ENCODE measurements around the gene ZNF579. TPM values are rescaled to one million over a fixed set of nuclear protein-coding genes. Genes with fewer than 3 reads are reported as not detected.

The ZNF579 gene
- total RNA-seq, 4 donors from 2014 or later: 4.2 to 11.1 (median 8.1) TPM

DNA sequence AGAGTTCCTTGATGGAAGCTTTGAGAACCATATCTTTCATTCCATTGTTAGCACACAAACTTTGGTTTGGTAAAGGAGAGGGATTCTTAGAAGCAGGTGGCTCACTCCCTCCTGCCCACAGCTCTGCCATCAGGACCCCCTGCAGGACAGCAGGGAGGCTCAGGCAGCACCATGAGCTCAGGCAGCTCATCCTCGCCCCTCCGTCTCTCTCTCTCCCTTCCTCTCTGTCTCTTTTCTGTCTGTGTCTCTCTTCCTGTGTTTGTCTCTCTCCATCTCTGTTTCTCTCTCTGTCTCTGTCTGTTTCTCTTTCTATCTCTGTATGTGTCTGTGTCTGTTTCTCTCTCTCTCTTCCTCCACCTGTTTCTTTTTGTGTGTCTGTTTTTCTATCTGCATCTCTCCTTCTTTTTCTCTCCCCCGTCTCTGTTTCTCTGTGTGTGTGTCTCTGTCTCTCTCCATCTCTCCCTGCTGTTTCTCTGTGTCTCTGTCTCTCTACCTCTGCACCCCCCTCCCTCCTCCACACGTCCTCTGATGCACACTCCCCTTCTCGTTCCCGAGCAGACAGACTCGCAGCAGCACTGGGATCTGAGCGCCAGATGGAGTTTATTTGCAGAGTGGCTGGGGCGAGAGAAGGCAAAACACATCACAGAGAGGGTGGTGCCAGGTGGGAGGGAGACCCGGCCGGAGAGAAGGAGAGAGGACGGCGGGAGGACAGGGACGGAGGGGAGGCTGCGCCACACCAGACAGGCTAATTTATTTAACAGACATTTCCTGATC lies 52.4 kb downstream of the ZNF579 start:
- intact Hi-C loops (cut with DNase I): no loop called here

DNA sequence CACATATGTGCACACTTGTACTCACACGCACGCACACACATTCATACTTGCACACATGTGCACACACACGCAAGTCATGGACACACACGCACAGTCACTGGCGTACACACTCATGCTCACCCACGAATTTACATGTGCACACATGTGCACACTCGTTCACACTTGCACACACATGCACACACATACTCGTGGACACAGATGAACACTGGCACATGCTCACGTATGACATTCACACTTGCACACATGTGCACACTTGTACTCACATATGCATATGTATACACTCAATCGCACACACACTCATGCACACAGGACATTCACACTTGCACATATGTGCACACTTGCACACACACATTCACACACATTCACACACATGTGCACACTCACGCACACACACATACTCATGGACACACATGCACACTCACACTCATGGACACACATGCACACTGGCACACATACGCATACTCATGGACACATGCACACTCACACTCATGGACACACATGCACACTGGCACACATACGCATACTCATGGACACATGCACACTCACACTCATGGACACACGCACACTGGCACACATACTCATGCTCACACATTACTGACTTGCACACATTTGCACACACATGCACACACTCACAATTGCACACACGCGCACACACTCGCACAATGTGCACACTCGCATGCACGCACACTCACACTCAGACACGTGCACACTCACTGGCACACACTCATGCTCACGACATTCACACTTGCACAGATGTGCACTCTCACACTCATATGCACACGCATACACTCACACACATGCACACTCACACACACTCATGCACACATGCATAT lies 53.2 kb downstream of the ZNF579 start:
- WGBS: 79% methylated on average over 22 of the region's 22 CpGs
- intact Hi-C loops (cut with DNase I): no loop called here

More for the DNA sequence above, 52.4 kb downstream of the ZNF579 start:
- Histone ChIP-seq H3K9me3 (no peaks in the 10 kb centered on the region), H3K27ac (replicated peaks in 1 of 4) (no peak overlapping the region), H3K4me1 (peaks cover 9 to 17% (median 16%) of the 10 kb centered on the region in 4 donors), H3K36me3 (no peaks in the 10 kb centered on the region), H3K4me3 (no peak overlapping the region), H3K27me3 (peaks cover 0 to 27% (median 0%) of the 10 kb centered on the region in 4 donors)
- WGBS: 24% methylated on average over 15 of the region's 15 CpGs
- no peak for DNase-seq (ENCODE audit: extremely low spot score)
- TF ChIP-seq, protein P1, sequence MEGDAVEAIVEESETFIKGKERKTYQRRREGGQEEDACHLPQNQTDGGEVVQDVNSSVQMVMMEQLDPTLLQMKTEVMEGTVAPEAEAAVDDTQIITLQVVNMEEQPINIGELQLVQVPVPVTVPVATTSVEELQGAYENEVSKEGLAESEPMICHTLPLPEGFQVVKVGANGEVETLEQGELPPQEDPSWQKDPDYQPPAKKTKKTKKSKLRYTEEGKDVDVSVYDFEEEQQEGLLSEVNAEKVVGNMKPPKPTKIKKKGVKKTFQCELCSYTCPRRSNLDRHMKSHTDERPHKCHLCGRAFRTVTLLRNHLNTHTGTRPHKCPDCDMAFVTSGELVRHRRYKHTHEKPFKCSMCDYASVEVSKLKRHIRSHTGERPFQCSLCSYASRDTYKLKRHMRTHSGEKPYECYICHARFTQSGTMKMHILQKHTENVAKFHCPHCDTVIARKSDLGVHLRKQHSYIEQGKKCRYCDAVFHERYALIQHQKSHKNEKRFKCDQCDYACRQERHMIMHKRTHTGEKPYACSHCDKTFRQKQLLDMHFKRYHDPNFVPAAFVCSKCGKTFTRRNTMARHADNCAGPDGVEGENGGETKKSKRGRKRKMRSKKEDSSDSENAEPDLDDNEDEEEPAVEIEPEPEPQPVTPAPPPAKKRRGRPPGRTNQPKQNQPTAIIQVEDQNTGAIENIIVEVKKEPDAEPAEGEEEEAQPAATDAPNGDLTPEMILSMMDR (IDR thresholded peaks at IDR 0.05): no peak
- TF ChIP-seq POLR2A (IDR thresholded peaks at IDR 0.05; ENCODE audit: low read depth) (no peak), POLR2AphosphoS5 (IDR thresholded peaks at IDR 0.05) (no peak), EP300 (IDR thresholded peaks at IDR 0.05) (no peak)

More for the DNA sequence above, 53.2 kb downstream of the ZNF579 start:
- no peak overlapping the region for H3K4me3 ChIP-seq
- no peaks in the 10 kb centered on the region for H3K9me3 ChIP-seq
- TF ChIP-seq, protein P1 (IDR thresholded peaks at IDR 0.05): no peak
- H3K27ac ChIP-seq (replicated peaks in 1 of 4): no peak overlapping the region
- no peaks in the 10 kb centered on the region for H3K36me3 ChIP-seq
- peaks cover 9 to 17% (median 16%) of the 10 kb centered on the region in 4 donors for H3K4me1 ChIP-seq
- peaks cover 0 to 27% (median 0%) of the 10 kb centered on the region in 4 donors for H3K27me3 ChIP-seq
- DNase-seq (ENCODE audit: extremely low spot score): no peak

Other genes with a start within 250 kb of the ZNF579 start
- 1 to 10 TPM; 5.0 to 8.7 (median 8.1) TPM for gene KMT5C, start 241.0 kb downstream of the ZNF579 start, total RNA-seq
- gene COX6B2, start 226.1 kb downstream of the ZNF579 start, total RNA-seq: under 1 TPM in 1 of 4 donors, not detected in 3; 0.19 TPM
- gene GARIN5B, start 217.6 kb downstream of the ZNF579 start, total RNA-seq: not detected
- under 1 TPM in 2 of 4 donors, not detected in 2; 0.33 to 0.34 TPM for gene IL11, start 210.4 kb downstream of the ZNF579 start, total RNA-seq
- not detected for gene TMEM190, start 204.0 kb downstream of the ZNF579 start, total RNA-seq
- gene TMEM238, start 196.6 kb downstream of the ZNF579 start, total RNA-seq: 1 to 10 TPM in 2 of 4 donors, under 1 TPM in 2; 0.83 to 7.5 (median 1.00) TPM
- gene RPL28, start 194.9 kb downstream of the ZNF579 start, total RNA-seq: 100 to 1,000 TPM; 263 to 419 (median 369) TPM
- gene UBE2S, start 173.1 kb downstream of the ZNF579 start, total RNA-seq: 10 to 100 TPM in 3 of 4 donors, 1 to 10 TPM in 1; 9.1 to 37.9 (median 22.0) TPM
- under 1 TPM in 2 of 4 donors, not detected in 2; under 0.01 to 0.13 TPM for gene SHISA7, start 137.5 kb downstream of the ZNF579 start, total RNA-seq
- 100 to 1,000 TPM in 1 of 4 donors, 10 to 100 TPM in 3; 66.8 to 104 (median 77.7) TPM for gene ISOC2, start 119.2 kb downstream of the ZNF579 start, total RNA-seq
- gene C19orf85, start 116.1 kb downstream of the ZNF579 start, total RNA-seq: not detected
- 10 to 100 TPM in 3 of 4 donors, 1 to 10 TPM in 1; 5.1 to 16.6 (median 11.9) TPM for gene ZNF628, start 104.2 kb downstream of the ZNF579 start, total RNA-seq
- 10 to 100 TPM in 3 of 4 donors, 1 to 10 TPM in 1; 5.8 to 14.2 (median 10.2) TPM for gene NAT14, start 95.7 kb downstream of the ZNF579 start, total RNA-seq
- 10 to 100 TPM in 3 of 4 donors, 1 to 10 TPM in 1; 9.5 to 41.2 (median 14.6) TPM for gene SSC5D, start 92.4 kb downstream of the ZNF579 start, total RNA-seq
- gene SBK2, start 43.7 kb downstream of the ZNF579 start, total RNA-seq: not detected
- gene SBK3, start 35.3 kb downstream of the ZNF579 start, total RNA-seq: 1 to 10 TPM in 2 of 4 donors, under 1 TPM in 1, not detected in 1; 0.83 to 1.5 (median 1.5) TPM
- 10 to 100 TPM in 2 of 4 donors, 1 to 10 TPM in 2; 8.3 to 17.3 (median 11.4) TPM for gene FIZ1, start 18.7 kb upstream of the ZNF579 start, total RNA-seq
- gene ZNF524, start 19.4 kb upstream of the ZNF579 start, total RNA-seq: 10 to 100 TPM; 20.5 to 36.2 (median 27.9) TPM
- gene ZNF865, start 24.8 kb upstream of the ZNF579 start, total RNA-seq: 10 to 100 TPM in 2 of 4 donors, 1 to 10 TPM in 2; 7.5 to 15.4 (median 10.2) TPM
- gene ZNF784, start 43.7 kb upstream of the ZNF579 start, total RNA-seq: 1 to 10 TPM; 2.5 to 6.3 (median 4.0) TPM
- 10 to 100 TPM; 38.3 to 66.8 (median 43.1) TPM for gene ZNF580, start 60.2 kb upstream of the ZNF579 start, total RNA-seq
- 10 to 100 TPM; 13.3 to 26.6 (median 18.2) TPM for gene ZNF581, start 62.8 kb upstream of the ZNF579 start, total RNA-seq
- gene CCDC106, start 67.4 kb upstream of the ZNF579 start, total RNA-seq: 10 to 100 TPM in 3 of 4 donors, 1 to 10 TPM in 1; 9.4 to 22.0 (median 19.2) TPM
- 100 to 1,000 TPM in 2 of 4 donors, 10 to 100 TPM in 2; 80.4 to 122 (median 104) TPM for gene U2AF2, start 74.2 kb upstream of the ZNF579 start, total RNA-seq
- 100 to 1,000 TPM in 2 of 4 donors, 10 to 100 TPM in 2; 30.7 to 176 (median 104) TPM for gene EPN1, start 94.4 kb upstream of the ZNF579 start, total RNA-seq
- not detected for gene NLRP9, start 157.6 kb upstream of the ZNF579 start, total RNA-seq
- gene RFPL4A, start 178.2 kb upstream of the ZNF579 start, total RNA-seq: not detected
- not detected for gene RFPL4AL1, start 188.3 kb upstream of the ZNF579 start, total RNA-seq